ENCODE results near the gene SGF29.
"Not testable (repeated sequence)": the region's sequence is repeated elsewhere in the genome, so short reads cannot be mapped to it uniquely, and the experiment has no call there.

SGF29 gene

DNA sequence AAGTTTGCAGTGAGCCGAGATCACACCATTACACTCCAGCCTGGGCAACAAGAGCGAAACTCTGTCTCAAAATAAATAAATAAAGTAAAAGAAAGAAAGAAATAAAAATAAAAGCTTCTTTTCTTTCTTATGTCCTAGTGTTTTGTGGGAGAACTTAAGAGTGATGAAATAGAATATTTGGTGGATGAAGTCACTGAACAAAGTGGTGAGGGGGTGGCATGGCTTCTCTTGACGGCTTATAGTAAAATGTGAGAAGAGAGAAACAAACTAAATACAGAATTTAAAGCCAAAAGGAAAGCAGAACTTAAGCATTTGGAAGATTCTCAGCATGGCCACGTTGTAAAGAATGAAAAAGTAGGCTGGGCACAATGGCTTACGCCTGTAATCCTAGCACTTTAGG lies 15.3 kb downstream of the SGF29 start:
- DNase-seq: no peak

DNA sequence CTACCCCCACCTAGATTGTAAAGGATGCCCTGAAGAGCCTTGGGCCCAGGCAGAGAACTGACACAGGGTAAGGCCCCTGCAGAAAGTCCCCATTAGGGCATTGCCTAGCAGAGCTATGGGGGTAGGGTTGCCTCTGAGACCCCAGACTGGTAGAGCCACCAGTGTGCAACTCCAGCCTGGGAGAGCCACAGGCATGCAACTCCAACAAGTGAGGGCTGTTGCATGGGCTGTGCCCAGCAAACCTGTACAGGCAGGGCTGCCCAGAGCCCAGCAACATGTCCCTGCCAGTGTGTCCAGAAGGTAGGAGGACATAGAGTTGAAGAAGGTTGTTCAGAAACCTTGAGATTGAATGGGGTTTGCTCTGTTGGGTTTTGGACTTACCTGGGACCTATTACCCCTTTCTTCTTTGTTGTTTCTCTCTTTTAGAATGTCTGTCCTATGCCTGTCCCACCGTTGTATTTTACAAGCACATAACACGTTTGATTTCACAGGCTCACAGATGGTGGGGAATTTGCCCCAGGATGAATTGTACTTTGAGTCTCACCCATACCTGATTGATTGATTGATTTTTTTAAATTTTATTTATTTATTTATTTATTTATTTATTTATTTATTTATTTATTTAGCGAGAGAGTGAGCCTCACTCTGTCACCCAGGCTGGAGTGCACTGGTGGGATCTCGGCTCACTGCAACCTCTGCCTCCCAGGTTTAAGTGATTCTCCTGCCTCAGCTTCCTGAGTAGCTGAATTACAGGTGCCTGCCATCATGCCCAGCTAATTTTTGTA lies 16.4 kb downstream of the SGF29 start:
- DNase-seq: no peak

DNA sequence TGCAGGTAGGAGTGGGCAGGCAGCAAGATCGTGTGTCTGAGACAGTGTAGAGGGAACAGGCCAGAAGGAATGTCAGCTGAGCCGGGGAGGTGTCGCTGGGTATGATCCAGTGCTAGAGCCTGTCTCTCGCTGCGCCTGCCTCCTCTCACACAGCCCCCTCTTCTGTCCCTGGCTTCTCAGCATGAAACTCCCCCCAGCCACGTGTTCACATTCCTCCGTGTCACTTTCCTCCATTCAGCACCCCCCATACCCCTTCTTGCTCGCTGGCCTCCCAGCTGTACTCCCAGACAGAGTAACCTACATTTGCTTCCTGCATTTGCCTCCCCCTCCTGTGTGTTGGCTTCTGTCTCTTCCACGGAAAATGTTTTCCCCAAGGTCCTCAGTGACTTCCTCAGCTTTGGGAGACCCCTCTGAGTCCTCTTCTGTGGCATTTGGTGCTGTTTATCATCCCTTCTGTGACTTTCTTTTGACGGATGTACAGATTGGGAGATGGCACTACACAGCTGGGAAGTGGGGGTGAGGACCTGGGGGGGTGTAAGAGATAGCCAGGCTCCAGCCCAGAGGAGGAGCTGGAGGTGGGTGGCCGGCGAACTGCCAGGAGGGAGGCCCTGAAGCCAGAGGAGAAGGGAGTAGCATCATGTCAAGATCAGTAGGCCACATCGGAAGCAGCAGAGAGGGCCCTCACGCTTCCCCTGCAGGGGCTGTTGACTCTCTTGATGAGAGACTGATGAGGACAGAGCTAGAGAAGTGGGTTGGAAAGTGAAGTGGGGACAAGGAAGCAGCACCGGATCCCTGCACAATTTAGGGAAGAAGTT lies 19.2 kb downstream of the SGF29 start:
- DNase-seq: no peak

DNA sequence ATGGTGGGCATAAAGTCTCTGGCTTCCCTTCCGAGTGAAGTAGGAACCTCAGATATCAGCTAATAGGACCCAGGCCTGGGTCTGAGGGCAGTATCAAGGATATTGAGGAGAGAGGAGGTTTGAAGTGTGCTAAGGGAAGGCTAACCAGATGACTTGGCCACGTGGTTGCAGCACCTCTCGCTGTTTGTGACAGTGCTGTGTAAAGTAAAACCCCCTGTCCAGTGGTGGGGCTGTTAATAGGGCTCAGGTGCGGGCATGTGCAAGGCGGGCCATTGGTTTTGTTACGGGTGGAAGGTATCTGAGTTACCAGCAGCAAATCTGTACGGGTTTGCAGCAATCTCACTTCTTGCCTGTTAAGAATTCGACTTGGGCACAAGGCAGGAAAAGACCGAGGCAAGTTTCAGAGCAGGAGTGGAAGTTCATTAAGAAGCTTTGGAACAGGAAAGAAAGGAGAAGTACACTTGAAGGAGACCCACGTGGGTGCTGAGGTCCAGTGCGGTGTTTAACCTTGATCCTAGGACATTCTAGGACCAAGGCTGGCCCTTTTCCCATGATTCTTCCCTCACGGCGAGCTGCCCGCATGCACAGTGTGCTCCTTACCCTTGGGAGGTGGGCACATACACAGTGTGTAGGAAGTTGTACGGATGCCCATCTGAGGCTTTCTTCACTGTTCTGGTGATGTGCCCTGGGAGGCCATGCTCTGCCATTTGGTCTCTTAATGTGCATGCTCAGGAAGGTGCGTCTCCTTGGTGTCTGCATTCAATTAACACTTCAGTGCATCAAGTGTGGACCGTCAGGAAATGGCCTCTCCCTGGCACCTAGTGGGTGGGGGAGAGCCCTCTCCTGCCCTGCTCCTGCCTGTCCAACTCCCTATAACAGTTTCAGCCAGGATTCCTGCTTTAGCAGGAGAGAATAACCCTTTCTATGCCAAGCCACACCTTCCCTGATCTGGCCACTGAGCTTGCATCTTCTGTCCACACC lies 20.3 kb downstream of the SGF29 start:
- no peak for DNase-seq

- no peak for DNase-seq
These were observed 21.2 kb downstream of the SGF29 start for GRCh38 chr16:28574925-28575324.

DNA sequence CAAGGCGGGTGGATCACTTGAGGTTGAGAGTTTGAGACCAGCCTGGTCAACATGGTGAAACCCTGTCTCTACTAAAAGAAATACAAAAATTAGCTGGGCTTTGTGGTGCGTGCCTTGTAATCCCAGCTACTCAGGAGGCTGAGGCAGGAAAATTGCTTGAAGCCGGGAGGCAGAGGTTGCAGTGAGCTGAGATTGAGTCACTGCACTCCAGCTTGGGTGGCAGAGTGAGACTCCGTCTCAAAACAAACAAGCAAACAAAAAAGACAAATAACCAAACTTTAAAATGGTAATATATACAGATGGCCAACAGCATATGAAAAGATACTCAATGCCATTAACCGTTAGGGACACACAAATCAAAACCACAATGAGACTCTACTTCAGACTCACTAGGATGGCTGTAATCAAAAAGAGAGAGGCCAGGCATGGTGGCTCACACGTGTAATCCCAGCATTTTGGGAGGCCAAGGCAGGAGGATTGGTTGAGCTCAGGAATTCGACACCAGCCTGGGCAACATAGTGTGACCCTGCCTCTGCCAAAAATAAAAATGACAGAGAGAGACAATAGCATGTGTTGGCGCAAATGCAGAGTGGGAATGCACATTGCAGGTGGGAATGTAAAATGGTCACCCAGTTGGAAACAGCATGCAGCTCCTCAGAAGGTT lies 21.9 kb downstream of the SGF29 start:
- no peak for DNase-seq

- no peak for DNase-seq
These were observed 27.1 kb downstream of the SGF29 start for GRCh38 chr16:28580726-28581315.

DNA sequence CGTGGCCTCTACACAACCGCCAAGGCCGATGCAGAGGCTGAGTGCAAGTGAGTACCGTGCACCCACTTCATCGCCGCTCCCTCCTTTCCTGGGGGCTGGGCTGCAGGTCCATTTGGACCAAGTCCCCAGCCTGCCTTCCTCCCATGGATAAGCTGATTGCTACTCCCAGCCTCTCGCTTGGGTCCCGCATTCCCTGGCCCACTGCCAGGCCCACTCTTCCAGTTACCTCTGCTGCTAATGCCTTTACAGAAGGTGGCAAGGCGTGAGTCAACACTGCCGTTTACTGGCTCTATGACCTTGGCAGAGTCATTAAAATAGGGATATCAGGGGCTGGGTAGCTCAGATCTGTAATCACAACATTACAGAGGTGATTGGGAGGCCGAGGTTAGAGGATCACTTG lies 32.0 kb downstream of the SGF29 start:
- DNase-seq: no peak

DNA sequence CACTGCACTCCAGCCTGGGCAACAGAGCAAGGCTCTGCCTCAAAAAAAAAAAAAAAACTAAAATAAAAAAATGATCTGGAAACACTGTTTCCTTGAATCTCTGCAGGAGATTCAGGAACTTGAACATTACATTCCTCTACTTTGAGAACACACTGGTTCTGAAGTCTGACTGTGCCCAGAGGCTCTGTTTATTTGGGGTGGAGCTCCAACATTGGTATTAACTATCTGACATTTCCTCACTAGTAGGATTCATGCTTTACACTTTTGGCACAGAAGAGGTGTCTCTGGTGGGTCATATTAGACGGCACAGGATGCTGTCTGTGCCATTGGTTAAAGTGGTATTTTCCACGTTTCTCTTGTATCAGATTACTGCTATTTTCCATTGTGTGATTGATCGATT lies 32.7 kb downstream of the SGF29 start:
- DNase-seq: no peak

DNA sequence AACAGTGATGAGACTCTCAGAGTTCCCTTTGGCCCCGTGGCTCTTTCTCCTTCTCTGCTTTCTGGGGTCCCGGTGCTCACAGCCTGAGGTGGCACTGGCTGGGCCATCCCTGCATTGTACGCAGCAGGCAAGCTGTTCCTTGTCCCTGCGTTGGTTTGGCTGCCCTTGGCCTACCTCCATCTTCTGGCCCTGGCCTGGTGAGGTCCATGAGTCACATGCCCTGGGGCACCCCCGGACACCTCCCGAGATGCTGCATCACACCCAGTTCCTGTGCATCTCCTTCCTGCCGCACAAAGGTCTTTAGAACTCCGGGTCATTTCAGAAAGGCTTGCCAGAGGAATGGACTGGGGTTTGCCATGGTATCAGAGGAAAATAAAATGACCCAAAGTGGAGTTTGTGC lies 33.7 kb downstream of the SGF29 start:
- DNase-seq: no peak

DNA sequence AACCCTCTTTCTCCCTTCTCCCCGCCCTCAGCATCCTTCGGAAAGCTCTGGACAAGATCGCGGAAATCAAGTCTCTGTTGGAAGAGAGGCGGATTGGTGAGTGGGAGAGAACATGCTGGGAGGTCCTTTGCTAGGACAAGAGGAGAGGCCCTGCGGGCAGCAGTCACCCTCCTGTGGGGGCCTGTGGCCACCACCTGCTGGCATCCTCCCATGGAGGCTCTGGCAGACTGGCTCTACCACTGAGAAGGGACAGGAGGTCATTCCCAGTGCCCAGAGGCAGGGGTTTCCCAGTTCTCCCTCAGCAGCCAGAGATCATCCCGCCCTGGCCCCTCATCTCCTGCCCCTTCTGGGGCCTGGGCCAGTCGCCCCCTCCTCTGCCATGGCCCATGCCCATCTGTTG lies 35.3 kb downstream of the SGF29 start:
- DNase-seq: no peak

GRCh38 chr16:28589930-28590329 lies 36.2 kb downstream of the SGF29 start:
- no peak for DNase-seq

GRCh38 chr16:28590384-28591340 lies 36.9 kb downstream of the SGF29 start:
- DNase-seq: no peak

- no peak for DNase-seq
These were observed 37.6 kb downstream of the SGF29 start for GRCh38 chr16:28591355-28591754.

DNA sequence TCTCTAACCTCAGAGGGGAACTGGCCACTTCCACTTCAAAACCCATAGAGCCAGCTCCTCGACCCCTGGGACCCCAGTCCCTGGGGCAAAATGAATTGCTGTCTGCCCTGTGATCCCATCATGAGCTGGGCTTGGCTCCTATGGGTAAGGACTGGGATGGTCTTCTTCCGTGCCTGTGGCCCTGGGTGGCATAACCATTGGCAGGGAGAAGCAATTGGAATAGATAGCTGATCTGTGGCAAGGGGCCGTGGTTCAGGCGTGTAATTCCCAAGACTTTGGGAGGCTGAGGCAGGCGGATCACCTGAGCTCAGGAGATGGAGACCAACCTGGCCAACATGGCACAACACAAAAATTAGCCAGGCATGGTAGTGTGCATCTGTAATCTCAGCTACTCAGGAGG lies 38.8 kb downstream of the SGF29 start:
- DNase-seq: no peak

- no peak for DNase-seq
These were observed 39.3 kb downstream of the SGF29 start for GRCh38 chr16:28592979-28593553.

- DNase-seq: not testable (repeated sequence)
These were observed 41.7 kb downstream of the SGF29 start for GRCh38 chr16:28595451-28595850.

- no peak for DNase-seq
These were observed 42.5 kb downstream of the SGF29 start for GRCh38 chr16:28596115-28596630.

DNA sequence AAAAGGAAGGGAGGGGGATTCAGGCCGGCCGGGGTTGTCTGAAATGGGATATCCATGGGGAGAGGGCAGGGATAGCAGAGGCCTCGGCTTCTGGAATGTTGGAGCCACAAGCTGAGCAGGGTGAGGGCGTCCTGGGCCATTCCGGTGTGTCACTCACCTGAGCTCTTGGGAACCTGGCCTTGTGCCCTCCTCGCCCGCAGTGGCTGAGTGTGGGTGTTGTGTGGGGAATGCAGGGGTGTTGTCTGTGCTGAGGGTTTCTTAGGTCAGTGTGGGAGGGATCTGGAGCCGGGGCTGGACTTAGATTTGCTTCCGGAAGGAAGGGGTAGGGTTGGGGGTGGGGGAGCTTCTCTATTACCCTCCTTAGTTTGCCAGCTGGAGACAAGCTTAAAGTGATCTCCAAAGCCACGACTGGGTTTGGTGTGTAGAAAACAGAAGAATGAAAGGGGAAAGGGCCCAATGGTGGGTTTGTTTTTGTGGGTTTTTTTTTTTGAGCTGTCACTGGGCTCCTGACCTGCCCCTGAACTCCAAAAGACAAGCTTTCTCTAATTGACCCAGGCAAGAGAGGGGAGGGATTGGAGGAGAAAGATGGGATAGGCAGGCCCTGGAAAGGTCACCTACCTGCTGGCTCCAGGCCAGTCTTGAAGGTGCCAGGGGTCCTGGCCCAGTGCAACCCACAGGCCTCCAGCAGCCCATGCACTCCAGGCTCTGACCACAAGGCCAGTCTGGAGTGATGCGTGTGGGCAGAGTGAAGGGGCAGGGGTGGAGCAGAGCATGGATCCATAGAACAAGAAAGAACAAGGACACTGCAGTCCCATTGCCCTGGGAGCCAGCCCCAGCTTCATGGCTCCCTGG lies 43.3 kb downstream of the SGF29 start, which contains the start of gene SULT1A2:
SULT1A2 (minus strand) TSS at position 211 of the 852 bp plus-strand sequence. CDS start 1,120 bp downstream, outside the sequence.
- DNase-seq: no peak

Data from stimulated activated CD4-positive, alpha-beta T cell treated with anti-CD3 and anti-CD28 coated beads, Interleukin-1b, Interleukin-23, amount 100 ng/mL, for 48 hours (primary cell).